GM19468 (cell line): ENCODE measurements around the gene FECH.
A peak's percentile ranks its signal among the peaks of the same experiment; 100 is the strongest.

Experiments used
- ATAC-seq: cut with Tn5 transposase; IDR thresholded peaks from one replicate; pipeline ENCODE4 v1.9.1; 2021; ENCODE audit warnings: mild to moderate bottlenecking, moderate library complexity, moderate number of reproducible peaks; ENCODE audit not compliant: unreplicated experiment; ENCODE audit errors: extremely low read depth

The FECH gene

GRCh38 chr18:57583297-57583835 lies 3.1 kb downstream of the FECH start:
- no peak for ATAC-seq

DNA sequence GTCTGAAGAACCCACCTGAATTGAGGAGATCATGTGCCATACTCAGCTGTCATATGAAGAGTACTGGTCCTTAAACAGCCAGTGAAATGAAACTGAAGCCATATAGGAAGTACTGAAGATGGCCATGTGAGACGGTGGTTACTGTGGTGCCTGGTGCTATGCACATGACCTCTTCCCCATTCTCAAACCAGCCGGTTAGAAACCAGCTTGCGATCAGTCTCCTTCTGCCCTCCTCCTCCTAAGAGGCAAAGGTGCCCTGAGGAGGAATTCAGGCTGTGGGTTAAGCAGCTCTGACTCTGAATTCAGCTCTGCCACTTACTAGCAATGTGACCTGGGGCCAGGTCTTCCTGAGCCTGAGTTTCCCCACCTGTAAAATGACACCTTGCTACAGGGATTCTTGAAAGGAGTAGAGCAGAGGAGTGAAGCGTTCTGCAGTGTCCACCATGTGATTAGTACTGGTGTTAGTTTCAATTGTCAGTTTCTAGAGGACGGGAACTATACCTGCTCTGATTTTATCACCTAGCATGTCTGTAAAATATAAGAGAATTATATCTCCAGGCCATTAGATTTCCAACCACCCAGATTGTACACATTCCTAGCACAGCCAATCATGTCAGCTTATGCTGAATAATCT lies 5.1 kb downstream of the FECH start:
- ATAC-seq: peak; percentile 83

GRCh38 chr18:57579934-57580333 lies 6.6 kb downstream of the FECH start:
- no peak for ATAC-seq

GRCh38 chr18:57576316-57576715 lies 10.2 kb downstream of the FECH start:
- ATAC-seq: no peak

DNA sequence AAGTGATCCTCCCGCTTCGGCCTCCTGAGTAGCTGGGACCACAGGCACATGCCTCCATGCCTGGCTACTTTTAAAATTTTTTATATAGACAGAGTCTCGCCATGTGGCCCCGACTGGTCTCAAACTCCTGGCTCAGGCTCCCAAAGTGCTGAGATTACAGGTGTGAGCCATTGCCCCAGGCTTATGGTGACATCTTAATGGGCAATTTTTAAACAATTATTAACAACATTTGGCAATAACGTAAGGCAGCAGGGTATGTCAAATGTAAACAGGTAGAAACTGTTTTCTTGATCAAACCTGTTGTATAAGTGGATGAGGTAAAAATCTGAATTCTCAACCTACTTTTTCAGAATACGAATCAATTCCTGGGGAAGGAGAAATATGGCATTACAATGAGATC lies 11.0 kb downstream of the FECH start:
- ATAC-seq: no peak

DNA sequence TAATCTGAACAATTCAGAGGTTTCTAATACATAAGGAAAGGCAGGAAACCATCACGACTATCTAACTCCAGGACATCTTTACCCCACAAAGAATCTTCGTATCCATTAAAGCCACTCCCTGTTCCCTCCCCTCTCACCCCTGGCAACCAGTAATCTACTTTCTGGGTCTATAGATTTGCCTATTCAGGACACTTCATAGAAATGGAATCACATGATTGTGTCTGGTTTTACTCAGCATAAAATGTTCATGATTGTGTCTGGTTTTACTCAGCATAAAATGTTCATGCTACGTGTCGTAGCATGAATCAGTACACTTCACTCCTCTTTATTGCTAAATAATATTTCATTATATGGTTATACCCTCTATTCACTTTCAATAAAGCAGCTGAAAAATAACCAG lies 11.6 kb downstream of the FECH start:
- no peak for ATAC-seq

- ATAC-seq: no peak
These were observed 16.3 kb downstream of the FECH start for GRCh38 chr18:57570162-57570561.

DNA sequence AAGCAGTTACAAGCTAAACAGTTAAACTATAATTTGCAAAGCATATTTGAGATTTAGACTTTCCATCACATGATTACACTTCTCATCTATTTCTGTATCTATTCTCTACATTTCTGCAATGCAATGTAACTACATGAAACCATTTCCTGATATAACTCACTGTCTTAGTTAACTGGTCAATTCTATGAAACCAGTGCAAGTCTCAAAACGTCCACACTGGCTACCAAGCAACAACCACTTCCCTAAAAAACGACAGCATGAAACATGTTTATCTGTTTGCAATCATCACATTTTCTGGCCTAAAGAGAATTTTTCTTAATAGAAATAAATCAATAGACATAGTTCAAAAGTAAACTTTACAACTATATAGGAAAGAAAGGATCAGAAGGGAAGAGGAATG lies 17.4 kb downstream of the FECH start:
- ATAC-seq: no peak

GRCh38 chr18:57561728-57562423 lies 24.6 kb downstream of the FECH start:
- no peak for ATAC-seq

GRCh38 chr18:57561261-57561660 lies 25.2 kb downstream of the FECH start:
- no peak for ATAC-seq

DNA sequence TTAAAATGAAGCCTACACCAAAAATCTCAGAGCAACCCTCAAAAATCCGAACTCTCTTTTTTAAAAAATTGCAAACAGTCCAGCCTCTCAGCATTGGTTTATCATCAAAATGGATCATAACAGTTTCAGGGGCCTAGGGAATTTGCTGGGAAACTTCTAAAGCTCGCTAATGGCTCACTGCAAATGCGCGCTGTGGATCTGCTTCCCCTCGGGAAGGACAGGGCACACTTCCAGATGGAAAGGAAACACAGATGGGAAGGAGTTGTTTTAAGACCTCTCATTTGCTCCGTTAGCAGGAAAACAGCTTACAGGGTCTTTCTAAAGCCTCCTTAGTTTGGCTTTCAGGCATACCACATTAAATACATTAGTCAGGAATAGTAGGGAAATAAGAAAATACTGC lies 27.2 kb downstream of the FECH start:
- ATAC-seq: no peak

GRCh38 chr18:57555134-57555533 lies 31.4 kb downstream of the FECH start:
- ATAC-seq: no peak

DNA sequence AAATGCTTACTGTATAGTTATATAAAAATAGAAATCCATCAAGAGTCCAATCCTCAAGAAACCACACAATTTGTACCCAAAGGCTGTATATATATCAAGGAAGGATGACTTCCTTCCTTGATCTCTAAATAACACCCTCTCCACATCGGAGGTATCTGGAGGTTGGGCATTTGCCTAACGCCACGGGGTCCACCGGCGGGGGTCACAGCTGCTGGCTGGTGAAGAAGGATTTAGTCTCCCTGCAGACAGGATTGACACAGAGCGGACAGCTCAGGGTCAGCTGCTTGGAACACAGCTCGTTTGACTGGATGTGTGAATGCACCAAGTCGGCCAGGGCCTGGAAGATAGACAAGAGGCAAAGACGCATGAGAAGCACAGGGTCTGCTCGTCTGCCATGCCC lies 36.0 kb downstream of the FECH start:
- no peak for ATAC-seq

DNA sequence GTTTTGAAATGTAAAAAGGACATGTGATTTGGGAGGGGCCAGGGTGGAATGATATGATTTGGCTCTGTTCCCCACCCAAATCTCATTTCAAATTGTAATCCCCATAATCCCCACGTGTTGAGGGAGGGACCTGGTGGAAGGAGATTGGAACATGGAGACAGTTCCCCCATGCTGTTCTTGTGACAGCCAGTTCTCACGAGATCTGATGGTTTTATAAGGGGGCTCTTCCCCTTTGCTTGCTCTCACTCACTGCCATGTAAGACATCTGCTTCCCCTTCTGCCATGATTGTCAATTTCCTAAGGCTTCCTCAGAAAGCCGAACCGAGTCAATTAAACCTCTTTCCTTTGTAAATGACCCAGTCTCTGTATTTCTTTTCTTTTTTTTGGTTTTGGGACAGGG lies 39.2 kb downstream of the FECH start:
- no peak for ATAC-seq

DNA sequence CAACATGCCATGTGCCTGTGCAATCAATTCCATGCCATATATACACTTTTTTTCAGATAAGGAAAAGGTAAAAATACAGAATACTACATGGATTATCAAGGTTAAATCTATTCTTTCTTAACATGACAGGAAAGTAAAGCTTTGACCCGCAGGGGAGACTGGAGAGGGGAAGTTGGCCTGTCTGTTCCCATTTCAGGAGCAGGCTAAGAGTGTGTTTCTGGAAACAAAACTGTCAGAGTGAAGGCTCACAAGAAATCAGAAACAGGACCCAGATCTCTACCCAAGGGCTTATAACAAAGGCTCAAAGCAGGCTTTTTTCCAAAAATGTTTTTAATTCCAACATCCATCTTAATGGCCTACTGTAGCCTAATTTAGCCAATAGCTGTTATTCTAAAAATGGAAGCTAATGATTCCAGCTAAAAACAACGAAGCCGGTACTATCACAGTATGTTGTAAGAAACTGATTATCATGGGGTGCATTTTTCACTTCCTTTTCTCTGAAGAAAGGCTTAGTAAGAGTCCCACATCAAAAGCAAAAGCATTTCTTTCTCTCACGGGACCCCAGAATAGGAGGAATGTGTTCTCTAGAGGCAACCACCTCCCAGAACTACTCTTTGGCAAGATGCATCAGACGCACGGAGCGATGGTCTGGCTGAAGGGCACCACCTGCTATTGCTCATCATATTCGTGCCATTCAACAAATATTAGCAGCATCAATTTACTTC lies 41.4 kb downstream of the FECH start:
- ATAC-seq: peak; percentile 75

- ATAC-seq: no peak
These were observed 42.9 kb downstream of the FECH start for GRCh38 chr18:57543560-57543959.

- no peak for ATAC-seq
These were observed 43.6 kb downstream of the FECH start for GRCh38 chr18:57542812-57543427.

DNA sequence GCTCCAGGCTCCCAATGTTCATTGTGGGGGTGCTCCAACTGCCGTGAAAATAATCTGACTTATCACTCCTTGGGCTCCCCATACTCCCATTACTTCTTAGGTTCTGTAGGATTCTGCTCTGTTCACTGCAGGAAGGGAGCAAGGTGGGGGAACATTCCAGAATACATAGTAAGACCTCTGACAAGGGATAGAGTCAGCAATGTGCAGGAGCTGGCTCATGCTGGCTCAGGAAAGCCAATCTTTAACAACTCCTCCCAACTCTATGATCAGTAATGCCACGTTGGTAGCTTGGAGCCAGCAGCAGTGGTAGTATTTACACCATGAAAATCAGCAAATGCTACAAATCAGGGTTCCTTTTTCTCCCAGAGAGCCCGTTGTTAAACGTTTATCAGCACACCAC lies 44.4 kb downstream of the FECH start:
- ATAC-seq: no peak

DNA sequence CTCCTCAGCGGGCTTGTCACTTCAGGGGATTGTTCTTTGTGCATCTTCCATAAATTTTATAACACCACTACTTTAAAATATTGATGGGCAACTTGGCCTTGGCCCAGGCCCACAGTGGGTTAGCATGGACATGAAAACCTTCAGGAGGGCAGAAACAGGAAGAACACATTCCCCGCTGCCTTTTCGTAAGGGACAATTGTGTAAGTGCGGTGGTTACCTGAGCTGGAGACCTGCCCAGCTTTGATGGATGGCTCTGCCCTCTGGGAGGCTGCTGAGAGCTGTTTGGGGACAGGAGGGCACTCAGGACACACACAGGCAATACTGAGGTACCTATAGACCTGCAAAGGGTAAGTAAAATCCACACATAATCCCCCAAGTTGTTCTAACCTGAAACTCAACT lies 46.8 kb downstream of the FECH start:
- no peak for ATAC-seq

GRCh38 chr18:57538614-57539013 lies 47.9 kb downstream of the FECH start:
- ATAC-seq: no peak

DNA sequence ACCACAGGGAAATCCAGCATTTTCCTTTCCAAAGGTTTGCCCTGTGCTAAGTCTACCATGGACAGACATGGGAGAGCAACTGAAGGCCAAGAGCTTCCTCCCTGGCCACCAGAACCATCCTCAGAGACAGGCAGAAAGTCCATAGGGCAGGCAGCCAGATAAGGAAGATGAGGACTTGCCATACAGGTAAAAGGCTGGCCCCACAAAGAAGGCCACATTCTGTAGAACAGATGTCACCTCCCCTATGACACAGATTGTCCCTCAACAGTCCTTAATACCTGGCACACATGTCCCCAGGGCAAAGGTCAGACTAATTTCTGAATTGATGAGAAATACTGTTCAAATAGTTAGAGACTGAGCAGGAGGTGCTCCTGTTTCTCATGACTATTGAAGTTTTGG lies 52.0 kb downstream of the FECH start:
- ATAC-seq: no peak
